ENCODE data around the gene FOXO6. TPM values are rescaled to one million over a fixed set of nuclear protein-coding genes. Genes with fewer than 3 reads are reported as not detected.

The FOXO6 gene
- total and polyA plus RNA-seq, 2 donors (not counting 1 experiment from before 2014, with no cell fraction given), result 0.06 to 0.15 TPM

DNA sequence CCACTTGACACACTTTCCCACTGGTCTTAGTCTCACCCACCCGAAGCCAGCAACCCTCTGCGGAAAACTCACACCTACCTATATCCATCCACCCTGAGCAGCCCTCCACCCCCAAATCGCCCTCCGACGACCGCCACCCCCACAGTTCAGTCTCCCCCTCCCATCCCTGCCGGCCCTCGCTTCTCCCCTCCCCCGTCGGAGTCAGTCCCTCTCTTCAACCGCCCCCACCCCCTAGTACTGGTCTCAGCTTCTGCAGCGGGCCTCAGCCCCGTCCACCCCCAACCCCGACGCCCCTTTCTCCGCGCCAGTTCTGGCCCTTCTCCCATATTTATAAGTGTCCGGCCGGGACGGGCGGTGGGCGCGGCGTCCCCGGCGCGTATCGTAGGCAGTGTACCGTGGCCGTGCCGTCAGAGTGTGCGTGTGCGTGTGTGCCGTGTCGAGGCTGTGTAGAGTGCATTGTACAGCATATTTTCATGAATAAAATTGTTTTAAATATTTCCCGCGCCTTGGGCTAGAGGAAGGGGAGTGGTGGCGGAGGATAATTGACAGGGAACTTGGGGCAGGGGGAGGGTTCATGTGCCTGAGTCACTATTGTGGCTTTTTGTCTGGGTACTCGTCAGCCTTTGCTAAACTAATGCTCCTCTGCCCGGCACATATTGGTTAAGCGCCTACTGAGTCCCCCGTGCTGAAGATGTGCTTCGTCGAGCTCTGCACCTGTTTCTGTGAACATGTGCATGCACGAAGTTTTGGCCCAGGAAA lies 22.0 kb downstream of the FOXO6 start:
- WGBS (ENCODE audit: insufficient coverage), result 13% methylated on average over 29 of the region's 45 CpGs
- Histone ChIP-seq H3K27ac (ENCODE audit: low read length in 2 of 2) (no peak overlapping the region), H3K79me2 (ENCODE audit: control insufficient read depth, insufficient read depth, low read length) (no peaks in the 10 kb centered on the region), H3K36me3 (replicated peaks in 1 of 2; ENCODE audit: control extremely low read depth in 1 of 2, control insufficient read depth in 1 of 2, extremely low read depth in 1 of 2, insufficient read depth in 2 of 2, low read length in 1 of 2) (no peaks in the 10 kb centered on the region), H3K4me3 (ENCODE audit: control extremely low read depth in 1 of 5, extremely low read depth in 1 of 5, insufficient read depth in 1 of 5, low read depth in 2 of 5, low read length in 4 of 5) (peak overlapping the region in 1 of 5 experiments; percentile 38), H3K9me3 (ENCODE audit: control extremely low read depth in 1 of 3, control insufficient read depth in 2 of 3, insufficient read depth in 1 of 3, low read length in 2 of 3) (peaks cover 0 to 4% (median 0%) of the 10 kb centered on the region in 3 donors), H3K4me1 (ENCODE audit: control insufficient read depth in 2 of 2, insufficient read depth in 2 of 2, low read length in 2 of 2) (peaks cover 19 to 33% of the 10 kb centered on the region in 2 donors), H3K27me3 (replicated peaks in 1 of 4; ENCODE audit: control extremely low read depth in 1 of 4, control insufficient read depth in 3 of 4, insufficient read depth in 4 of 4, low read length in 3 of 4) (peaks cover 0 to 78% (median 23%) of the 10 kb centered on the region in 4 experiments), H3K4me2 (replicated peaks; ENCODE audit: low read depth, low read length, poor library complexity, severe bottlenecking) (peak overlapping the region; percentile 81), H2AFZ (ENCODE audit: insufficient read depth, low read depth, low read length, poor library complexity, severe bottlenecking) (peak overlapping the region; percentile 27), H4K20me1 (ENCODE audit: control insufficient read depth, insufficient read depth, low read length, poor library complexity, severe bottlenecking) (no peaks in the 10 kb centered on the region), H3K9ac (ENCODE audit: low read length) (no peak overlapping the region)
- Mint-ChIP-seq H3K4me1 (peaks cover 24% of the 10 kb centered on the region), H3K4me3 (peak overlapping the region; percentile 84), H3K9me3 (ENCODE audit: insufficient read depth) (no peaks in the 10 kb centered on the region), H3K27me3 (peaks cover 62% of the 10 kb centered on the region), H3K27ac (no peak overlapping the region)
- POLR2A ChIA-PET, result no interaction called here
- no peak for TF ChIP-seq EZH2 (IDR thresholded peaks at IDR 0.05; ENCODE audit: borderline replicate concordance, insufficient read depth, low read depth, low read length, poor library complexity, severe bottlenecking)
- TF ChIP-seq, protein P1, sequence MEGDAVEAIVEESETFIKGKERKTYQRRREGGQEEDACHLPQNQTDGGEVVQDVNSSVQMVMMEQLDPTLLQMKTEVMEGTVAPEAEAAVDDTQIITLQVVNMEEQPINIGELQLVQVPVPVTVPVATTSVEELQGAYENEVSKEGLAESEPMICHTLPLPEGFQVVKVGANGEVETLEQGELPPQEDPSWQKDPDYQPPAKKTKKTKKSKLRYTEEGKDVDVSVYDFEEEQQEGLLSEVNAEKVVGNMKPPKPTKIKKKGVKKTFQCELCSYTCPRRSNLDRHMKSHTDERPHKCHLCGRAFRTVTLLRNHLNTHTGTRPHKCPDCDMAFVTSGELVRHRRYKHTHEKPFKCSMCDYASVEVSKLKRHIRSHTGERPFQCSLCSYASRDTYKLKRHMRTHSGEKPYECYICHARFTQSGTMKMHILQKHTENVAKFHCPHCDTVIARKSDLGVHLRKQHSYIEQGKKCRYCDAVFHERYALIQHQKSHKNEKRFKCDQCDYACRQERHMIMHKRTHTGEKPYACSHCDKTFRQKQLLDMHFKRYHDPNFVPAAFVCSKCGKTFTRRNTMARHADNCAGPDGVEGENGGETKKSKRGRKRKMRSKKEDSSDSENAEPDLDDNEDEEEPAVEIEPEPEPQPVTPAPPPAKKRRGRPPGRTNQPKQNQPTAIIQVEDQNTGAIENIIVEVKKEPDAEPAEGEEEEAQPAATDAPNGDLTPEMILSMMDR (IDR thresholded peaks at IDR 0.05), result no peak
- ATAC-seq (ENCODE audit: low read depth) (peak; percentile 41), DNase-seq (peak; percentile 56)
- CTCF ChIA-PET, result no interaction called here
- intact Hi-C loops (cut with micrococcal nuclease), result loop anchor here (2.0 kb wide), 1 partner anchor 22 kb away; the partner anchor contains the start of gene FOXO6

DNA sequence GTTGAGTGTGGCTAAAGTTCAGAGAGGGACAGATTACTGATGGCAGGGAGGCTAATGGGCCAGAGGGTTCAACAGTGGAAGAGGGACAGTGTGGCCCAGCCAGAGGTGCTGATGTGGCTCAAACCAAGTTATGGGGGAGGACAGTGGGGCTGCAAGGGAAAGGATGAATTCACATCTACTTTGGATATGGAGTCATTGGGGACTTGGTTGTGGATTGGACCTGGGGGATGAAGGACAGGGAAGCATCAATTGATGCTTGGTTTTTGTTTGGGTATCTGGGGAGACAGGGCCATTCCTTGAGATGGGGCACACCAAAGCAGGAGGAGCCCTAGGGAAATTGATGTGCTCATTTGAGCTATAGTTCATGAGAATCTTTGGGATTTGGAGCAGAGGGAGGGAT lies 23.3 kb downstream of the FOXO6 start:
- peaks cover 63% of the 10 kb centered on the region for H3K27me3 Mint-ChIP-seq
- ATAC-seq (ENCODE audit: low read depth) (no peak), DNase-seq (no peak)
- Histone ChIP-seq H3K79me2 (ENCODE audit: control insufficient read depth, insufficient read depth, low read length) (no peaks in the 10 kb centered on the region), H4K20me1 (ENCODE audit: control insufficient read depth, insufficient read depth, low read length, poor library complexity, severe bottlenecking) (no peaks in the 10 kb centered on the region), H3K27me3 (replicated peaks in 1 of 4; ENCODE audit: control extremely low read depth in 1 of 4, control insufficient read depth in 3 of 4, insufficient read depth in 4 of 4, low read length in 3 of 4) (peaks cover 0 to 68% (median 23%) of the 10 kb centered on the region in 4 experiments), H3K9me3 (ENCODE audit: control extremely low read depth in 1 of 3, control insufficient read depth in 2 of 3, insufficient read depth in 1 of 3, low read length in 2 of 3) (peaks cover 0 to 4% (median 0%) of the 10 kb centered on the region in 3 donors), H2AFZ (ENCODE audit: insufficient read depth, low read depth, low read length, poor library complexity, severe bottlenecking) (no peak overlapping the region), H3K9ac (ENCODE audit: low read length) (no peak overlapping the region), H3K27ac (ENCODE audit: low read length in 2 of 2) (no peak overlapping the region), H3K4me3 (ENCODE audit: control extremely low read depth in 1 of 5, extremely low read depth in 1 of 5, insufficient read depth in 1 of 5, low read depth in 2 of 5, low read length in 4 of 5) (no peak overlapping the region), H3K36me3 (replicated peaks in 1 of 2; ENCODE audit: control extremely low read depth in 1 of 2, control insufficient read depth in 1 of 2, extremely low read depth in 1 of 2, insufficient read depth in 2 of 2, low read length in 1 of 2) (no peaks in the 10 kb centered on the region), H3K4me1 (ENCODE audit: control insufficient read depth in 2 of 2, insufficient read depth in 2 of 2, low read length in 2 of 2) (peaks cover 19 to 33% of the 10 kb centered on the region in 2 donors), H3K4me2 (replicated peaks; ENCODE audit: low read depth, low read length, poor library complexity, severe bottlenecking) (no peak overlapping the region)
- intact Hi-C loops (cut with micrococcal nuclease), result no loop called here
- H3K4me1 Mint-ChIP-seq, result peaks cover 24% of the 10 kb centered on the region
- TF ChIP-seq, protein P1 (IDR thresholded peaks at IDR 0.05), result no peak
- no peak for TF ChIP-seq EZH2 (IDR thresholded peaks at IDR 0.05; ENCODE audit: borderline replicate concordance, insufficient read depth, low read depth, low read length, poor library complexity, severe bottlenecking)
- no peak overlapping the region for H3K4me3 Mint-ChIP-seq
- ChIA-PET CTCF (no interaction called here), POLR2A (no interaction called here)
- no peak overlapping the region for H3K27ac Mint-ChIP-seq
- H3K9me3 Mint-ChIP-seq (ENCODE audit: insufficient read depth), result no peaks in the 10 kb centered on the region

Data from B cell (primary cell).